HG03060 (cell line): ENCODE measurements around the gene FABP2.

Source experiments
- ATAC-seq: cut with Tn5 transposase; IDR thresholded peaks from one replicate; pipeline ENCODE4 v1.9.1; 2021; ENCODE audit warnings: low read depth, moderate number of reproducible peaks; ENCODE audit not compliant: unreplicated experiment

Gene FABP2

GRCh38 chr4:119271361-119272085 is 50.4 kb downstream of the FABP2 start:
- ATAC-seq, result no peak

GRCh38 chr4:119268466-119268865 is 53.5 kb downstream of the FABP2 start:
- ATAC-seq, result no peak
